HepG2 (cell line): Measurements from ENCODE around the gene ANKLE1. TPM values are rescaled to one million over a fixed set of nuclear protein-coding genes. Genes with fewer than 3 reads are reported as not detected.

ENCODE experiments used
- ATAC-seq: fragments of 200-7000 bp; cut with Tn5 transposase; 3 replicates; pipeline ENCODE4 v1.9.1; 2020; ENCODE audit warnings: mild to moderate bottlenecking, moderate library complexity
- BruUV-seq: library from RNA; stranded (reverse); fragments of 400-500 nt; replicated peaks from 2 replicates; lab custom pipeline; 2021; lab: Mats Ljungman, UMichigan
- CTCF ChIA-PET: fragments of 300-600 bp; formaldehyde crosslinking; extraction: SDS; loops from one replicate; lab custom pipeline; 2021; ENCODE audit warnings: low total read pairs, inconsistent platforms, low intra/inter-chr PET ratio; lab: Yijun Ruan, JAX
- POLR2A ChIA-PET: fragments of 350-600 bp; sonication (Branson Sonifier 250); formaldehyde crosslinking; loops from one replicate; lab custom pipeline; 2020; ENCODE audit warnings: antibody characterized with exemption, inconsistent platforms; lab: Yijun Ruan, JAX
- DNase-seq: peaks from one replicate; pipeline ENCODE4 v3.0.0-alpha.2; 2015; ENCODE audit warnings: low spot score
- FAIRE-seq: peaks from 3 replicates; lab custom pipeline; 2011; peaks lifted over from hg19 to GRCh38; lab: Jason Lieb, UNC
- H2AFZ ChIP-seq: one replicate; pipeline ENCODE4 v1.6.1; 2011; ENCODE audit warnings: low read length, inconsistent platforms
- H3K27ac ChIP-seq: fragments of 300-600 bp; 3 replicates; pipeline ENCODE4 v1.8.0; 2011; ENCODE audit warnings: mixed run types, mild to moderate bottlenecking, mixed read lengths, low read length, inconsistent platforms; ENCODE audit not compliant: insufficient read depth; ENCODE audit errors: extremely low read length
- H3K27me3 ChIP-seq, 2 experiments: fragments of 200-600 bp in 1 of 2; 2 replicates in 1 of 2; 3 replicates in 1 of 2; pipeline versions ENCODE4 v1.6.0 to v1.8.0; 2011; ENCODE audit warnings: low read length in 2 of 2, mild to moderate bottlenecking in 2 of 2, moderate library complexity in 2 of 2, inconsistent platforms in 1 of 2; ENCODE audit not compliant: insufficient read depth in 2 of 2, control insufficient read depth in 1 of 2
- H3K36me3 ChIP-seq, 2 experiments: fragments of 200-600 bp in 1 of 2; replicated peaks in 1 of 2; 2 replicates in 1 of 2; 3 replicates in 1 of 2; pipeline versions ENCODE4 v1.5.1 to v1.8.0; 2011; ENCODE audit warnings: low read length in 2 of 2, inconsistent platforms in 1 of 2; ENCODE audit not compliant: insufficient read depth in 2 of 2, control insufficient read depth in 1 of 2
- H3K4me1 ChIP-seq: 2 replicates; pipeline ENCODE4 v1.5.1; 2012; ENCODE audit warnings: low read length, inconsistent platforms; ENCODE audit not compliant: insufficient read depth
- H3K4me2 ChIP-seq: 2 replicates; pipeline ENCODE4 v1.6.0; 2011; ENCODE audit warnings: low read depth, low read length, inconsistent platforms
- H3K4me3 ChIP-seq, 3 experiments: fragments of 200-600 bp in 1 of 3; sonication (generic), shearing (Covaris generic) in 1 of 3; replicated peaks in 1 of 3; 2 replicates each; pipeline ENCODE4 v1.5.1; 2011 to 2016; ENCODE audit warnings: low read length in 3 of 3, inconsistent platforms in 2 of 3, low read depth in 2 of 3, mild to moderate bottlenecking in 2 of 3, control low read depth in 1 of 3, mixed read lengths in 1 of 3; ENCODE audit not compliant: insufficient read depth in 1 of 3
- H3K79me2 ChIP-seq: one replicate; pipeline ENCODE4 v1.6.1; 2011; ENCODE audit warnings: low read length, inconsistent platforms; ENCODE audit not compliant: insufficient read depth
- H3K9ac ChIP-seq: 2 replicates; pipeline ENCODE4 v1.6.0; 2011; ENCODE audit warnings: mild to moderate bottlenecking, low read depth, low read length, inconsistent platforms; ENCODE audit not compliant: insufficient read depth
- H3K9me3 ChIP-seq: 2 replicates; pipeline ENCODE4 v1.5.1; 2012; ENCODE audit warnings: mild to moderate bottlenecking, low read length
- H4K20me1 ChIP-seq: 2 replicates; pipeline ENCODE4 v1.6.0; 2011; ENCODE audit warnings: inconsistent platforms, mild to moderate bottlenecking, low read length, moderate library complexity; ENCODE audit not compliant: insufficient read depth
- AGO2 ChIP-seq: fragments of 200-400 bp; formaldehyde crosslinking; optimal IDR thresholded peaks from 2 replicates; pipeline ENCODE3; 2017; ENCODE audit warnings: mild to moderate bottlenecking, low read depth, low read length, moderate library complexity
- AKAP8 ChIP-seq: sonication (generic); formaldehyde crosslinking; IDR thresholded peaks from 2 replicates; pipeline ENCODE4 v1.5.1; 2020; ENCODE audit warnings: mild to moderate bottlenecking, missing genetic modification reagents
- SOX13 ChIP-seq, 3 experiments: fragments of 450-650 bp in 1 of 3; sonication (generic) in 1 of 3; formaldehyde crosslinking in 1 of 3; IDR thresholded peaks in 2 of 3; conservative IDR thresholded peaks in 1 of 3; 2 replicates each; pipeline versions ENCODE4 v1.5.0 to v1.6.1; 2016 to 2020; ENCODE audit warnings: antibody characterized with exemption in 1 of 3, mild to moderate bottlenecking in 1 of 3, missing compliant biosample characterization in 1 of 3, missing genetic modification reagents in 1 of 3, moderate library complexity in 1 of 3
- ZNF687 ChIP-seq: sonication (generic); formaldehyde crosslinking; IDR thresholded peaks from 2 replicates; pipeline ENCODE4 v1.5.1; 2020; ENCODE audit warnings: mild to moderate bottlenecking, missing genetic modification reagents, moderate library complexity
- WGBS: methylation state at CpG from one replicate; pipeline ENCODE4 v1.1.6; 2017; ENCODE audit warnings: low lambda C conversion rate; 5-methylcytosine and 5-hydroxymethylcytosine counted together
- in situ Hi-C: cut with HindIII; loops from 2 replicates; pipeline ENCODE4 v1.10.0; 2017; ENCODE audit warnings: low pct_unique_long_range_greater_than_20kb; ENCODE audit not compliant: extremely low pct_ligation_motif_present
- intact Hi-C: fragments of 100-400 bp; cut with micrococcal nuclease; formaldehyde crosslinking; loops from one replicate; pipeline ENCODE4 v1.10.0; 2022; ENCODE audit not compliant: unreplicated experiment
- polyA plus RNA-seq, 8 experiments: library from polyadenylated mRNA; depleted of rRNA in 3 of 8; stranded (reverse) in 7 of 8; unstranded in 1 of 8; fragments of >200 nt; fragmentation: Illumina TruSeq in 4 of 8; extraction: Trizol in 4 of 8; gene quantifications; 2 replicates each; pipeline versions ENCODE4 v1.2.1 to v1.2.3, GENCODE V29; 2011 to 2016; ENCODE audit warnings: low read depth in 4 of 8, missing spikeins in 1 of 8, mixed read lengths in 1 of 8; ENCODE audit not compliant: insufficient read depth in 1 of 8
- total RNA-seq, 5 experiments: library from RNA; depleted of rRNA; stranded (reverse); fragments of >200 nt; fragmentation: Illumina TruSeq; extraction: Trizol; gene quantifications; 2 replicates each; pipeline ENCODE4 v1.2.3, GENCODE V29; 2016; ENCODE audit warnings: low read depth in 1 of 5

ANKLE1 gene
- total and polyA plus RNA-seq, 2 of the 13 experiments (the other 11 are each of a cell fraction or from before 2014, with no cell fraction given), result 0.69 to 1.5 TPM

- no peak overlapping the region for H3K27ac ChIP-seq
- DNase-seq, result no peak
- H3K4me2 ChIP-seq, result no peak overlapping the region
- H3K4me3 ChIP-seq, result no peak overlapping the region
- no peaks in the 10 kb centered on the region for H3K4me1 ChIP-seq
- no peak overlapping the region for H3K9ac ChIP-seq
- no peak overlapping the region for H2AFZ ChIP-seq
- intact Hi-C loops (no loop called here), in situ Hi-C loops (no loop called here)
- no peaks in the 10 kb centered on the region for H3K79me2 ChIP-seq
- H4K20me1 ChIP-seq, result no peaks in the 10 kb centered on the region
- H3K9me3 ChIP-seq, result no peaks in the 10 kb centered on the region
- WGBS, result 99% methylated on average over 11 of the region's 19 CpGs
- FAIRE-seq, result no peak
- CTCF ChIA-PET, result no interaction called here
- H3K27me3 ChIP-seq, result no peaks in the 10 kb centered on the region
- ATAC-seq, result peak; percentile 17
- BruUV-seq, result no TSS peak
- peaks cover 7 to 25% of the 10 kb centered on the region in 2 experiments; a peak in 3 of 5 replicates for H3K36me3 ChIP-seq
- no peak for TF ChIP-seq SOX13 (IDR thresholded peaks at IDR 0.05)
- no peak for TF ChIP-seq SOX13 (CRISPR knock-in tag; conservative IDR thresholded peaks at IDR 0.05 in 1 of 2, IDR thresholded peaks at IDR 0.05 in 1 of 2)
- TF ChIP-seq ZNF687 (CRISPR knock-in tag), result 0 out of 2 replicates have a peak, but pooled peaks have one; percentile 12
- peak; percentile 44 for TF ChIP-seq AGO2
- 0 out of 2 replicates have a peak, but pooled peaks have one; percentile 6 for TF ChIP-seq AKAP8 (CRISPR knock-in tag)
- TF ChIP-seq, all 625 proteins: peak for 3
- POLR2A ChIA-PET, result interaction anchor here (1.3 to 1.6 kb wide), 2 partner anchors 10 to 13 kb away, joined by 3 read pairs; partner anchors contain the start of gene DDA1
These were observed 40.2 kb downstream of the ANKLE1 start for GRCh38 chr19:17321655-17322489.
